HG03354 (cell line): Measurements from ENCODE around the gene DTNA.

Source experiments
- ATAC-seq: cut with Tn5 transposase; IDR thresholded peaks from one replicate; pipeline ENCODE4 v1.9.1; 2021; ENCODE audit warnings: mild to moderate bottlenecking; ENCODE audit not compliant: unreplicated experiment, poor library complexity, severe bottlenecking

The DTNA gene

GRCh38 chr18:34840256-34840826 lies 130.2 kb downstream of the DTNA start:
- ATAC-seq, result no peak

GRCh38 chr18:34841891-34842290 lies 131.8 kb downstream of the DTNA start:
- ATAC-seq, result no peak

GRCh38 chr18:34844072-34844471 lies 134.0 kb downstream of the DTNA start:
- ATAC-seq, result no peak

DNA sequence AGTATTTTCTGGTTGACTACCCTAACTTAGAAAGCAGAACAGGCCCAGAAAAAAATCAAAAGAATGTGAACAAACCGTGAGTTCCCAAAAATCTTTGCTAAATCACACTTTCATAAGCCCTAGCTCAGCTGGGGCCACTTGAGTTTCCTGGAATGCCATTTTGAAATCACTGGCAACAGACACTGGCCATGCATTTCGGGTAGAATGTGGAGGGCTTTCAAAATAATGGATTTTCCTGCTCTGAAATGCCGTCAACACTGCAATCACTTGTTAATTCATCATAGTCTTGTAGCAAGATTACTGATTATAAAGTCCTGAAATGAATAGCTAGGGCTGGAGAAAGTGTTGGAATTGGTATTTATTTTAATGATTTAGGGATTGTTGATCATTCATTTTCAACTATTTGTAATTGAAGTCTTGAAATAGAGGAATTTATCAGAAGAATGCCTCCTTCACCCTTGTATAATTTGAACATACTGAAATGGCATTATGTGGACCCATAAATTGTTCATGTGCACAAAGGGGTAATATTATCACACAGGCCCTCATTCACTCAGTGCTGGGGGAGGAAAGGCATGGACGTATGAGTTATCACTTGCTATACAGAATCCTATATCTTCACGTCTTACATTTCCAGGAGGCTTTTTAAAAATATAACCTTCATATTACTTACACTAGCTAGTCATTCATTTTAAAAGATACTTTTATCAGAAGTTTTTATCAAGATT lies 134.8 kb downstream of the DTNA start:
- ATAC-seq, result no peak

GRCh38 chr18:34847408-34847807 lies 137.3 kb downstream of the DTNA start:
- ATAC-seq, result no peak

DNA sequence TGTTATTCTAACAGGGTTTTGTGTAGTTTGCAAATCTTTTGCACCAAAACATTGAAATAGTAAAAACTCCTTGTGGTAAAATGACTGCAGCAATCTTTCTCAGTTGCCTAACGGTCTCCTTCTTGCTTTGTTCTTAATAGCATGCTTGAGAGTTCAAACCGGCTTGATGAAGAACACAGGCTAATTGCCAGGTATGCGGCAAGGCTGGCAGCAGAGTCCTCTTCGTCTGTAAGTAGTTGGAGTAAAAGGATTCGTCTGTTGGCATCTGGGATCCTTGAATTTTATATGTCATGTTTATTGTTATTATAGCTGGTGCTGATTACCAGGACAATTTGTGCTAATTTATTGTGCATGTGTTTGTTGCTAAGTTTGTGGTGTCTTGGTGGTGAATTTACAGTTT lies 138.1 kb downstream of the DTNA start:
- ATAC-seq, result no peak

GRCh38 chr18:34848695-34849094 lies 138.6 kb downstream of the DTNA start:
- no peak for ATAC-seq

GRCh38 chr18:34857320-34857719 lies 147.2 kb downstream of the DTNA start:
- no peak for ATAC-seq

DNA sequence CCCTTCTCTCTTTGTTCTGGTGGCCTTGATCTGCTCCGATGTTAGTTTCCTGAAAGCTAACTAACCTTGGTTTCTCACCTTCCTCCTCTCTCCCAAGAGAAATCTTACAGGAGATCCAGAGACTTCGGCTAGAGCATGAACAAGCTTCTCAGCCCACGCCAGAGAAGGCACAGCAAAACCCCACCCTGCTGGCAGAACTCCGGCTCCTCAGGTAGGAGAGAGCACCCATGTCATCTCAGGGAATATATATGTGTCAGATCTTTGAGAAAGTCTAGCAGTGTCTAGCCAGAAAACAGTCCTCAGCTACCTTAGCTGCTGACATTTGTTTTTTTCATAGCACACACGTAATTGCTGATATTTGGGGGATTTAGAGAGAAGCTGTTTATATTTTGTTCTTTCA lies 148.1 kb downstream of the DTNA start:
- ATAC-seq, result no peak

DNA sequence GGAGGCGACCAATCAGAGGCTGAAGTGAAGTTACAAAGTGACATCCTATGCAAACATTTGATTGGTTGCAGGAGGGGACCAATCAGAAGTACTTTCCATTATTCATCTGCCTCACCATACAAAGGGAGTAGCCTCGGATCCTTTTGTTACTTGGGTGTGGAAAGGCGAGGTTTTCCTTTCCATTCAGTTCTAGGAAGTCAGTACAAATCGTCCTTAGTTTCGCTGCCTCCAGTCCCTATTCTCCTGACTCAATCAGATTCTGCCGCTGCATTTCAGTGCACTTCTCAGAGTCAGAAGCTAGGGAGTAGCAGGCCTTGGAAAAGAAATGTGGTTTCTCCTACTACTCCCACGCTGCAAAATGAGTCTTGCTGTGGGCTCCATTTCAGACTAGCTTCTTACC lies 149.4 kb downstream of the DTNA start:
- ATAC-seq, result no peak

DNA sequence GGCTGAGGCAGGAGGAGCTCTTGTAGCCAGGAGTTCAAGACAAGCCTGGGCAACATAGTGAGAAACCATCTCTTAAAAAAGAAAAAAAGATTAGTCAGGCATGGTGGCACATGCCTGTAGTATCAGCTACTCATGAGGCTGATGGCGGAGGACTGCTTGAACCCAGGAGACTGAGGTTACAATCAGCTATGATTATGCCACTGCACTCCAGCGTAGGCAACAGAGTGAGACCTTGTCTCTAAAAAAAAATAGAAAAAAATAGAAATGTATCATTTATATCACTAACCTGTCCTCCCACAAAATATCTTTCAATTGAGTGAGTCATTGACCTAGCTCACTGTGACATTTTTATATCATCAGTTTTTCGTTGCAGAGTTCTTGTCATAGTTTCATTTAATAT lies 152.5 kb downstream of the DTNA start:
- no peak for ATAC-seq

GRCh38 chr18:34863702-34864101 lies 153.6 kb downstream of the DTNA start:
- no peak for ATAC-seq

- ATAC-seq, result no peak
Measured at GRCh38 chr18:34864836-34865497, 154.9 kb downstream of the DTNA start.

- ATAC-seq, result no peak
Measured at GRCh38 chr18:34866310-34866709, 156.2 kb downstream of the DTNA start.

- no peak for ATAC-seq
Measured at GRCh38 chr18:34866739-34867138, 156.6 kb downstream of the DTNA start.

GRCh38 chr18:34867520-34867919 lies 157.4 kb downstream of the DTNA start:
- no peak for ATAC-seq

GRCh38 chr18:34870555-34871310 lies 160.6 kb downstream of the DTNA start:
- ATAC-seq, result no peak

DNA sequence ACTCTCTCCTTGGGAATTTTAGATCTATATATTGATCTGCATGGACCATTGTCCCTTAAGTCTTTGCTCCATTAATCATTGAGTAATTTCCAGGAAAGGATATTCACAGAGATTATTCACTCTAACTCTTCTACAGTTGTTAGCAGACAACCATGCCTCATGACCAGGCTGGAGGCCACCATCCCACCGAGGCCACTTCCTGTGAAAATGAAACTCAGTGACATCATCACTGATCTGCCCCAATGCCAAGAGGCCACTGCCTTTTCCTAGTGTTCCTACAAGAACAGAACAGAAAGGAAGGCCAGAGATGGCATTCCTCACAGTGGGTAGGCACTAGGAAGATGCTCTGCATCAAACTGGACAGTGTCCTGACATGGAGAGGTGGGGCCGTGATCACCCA lies 161.3 kb downstream of the DTNA start:
- ATAC-seq, result no peak

DNA sequence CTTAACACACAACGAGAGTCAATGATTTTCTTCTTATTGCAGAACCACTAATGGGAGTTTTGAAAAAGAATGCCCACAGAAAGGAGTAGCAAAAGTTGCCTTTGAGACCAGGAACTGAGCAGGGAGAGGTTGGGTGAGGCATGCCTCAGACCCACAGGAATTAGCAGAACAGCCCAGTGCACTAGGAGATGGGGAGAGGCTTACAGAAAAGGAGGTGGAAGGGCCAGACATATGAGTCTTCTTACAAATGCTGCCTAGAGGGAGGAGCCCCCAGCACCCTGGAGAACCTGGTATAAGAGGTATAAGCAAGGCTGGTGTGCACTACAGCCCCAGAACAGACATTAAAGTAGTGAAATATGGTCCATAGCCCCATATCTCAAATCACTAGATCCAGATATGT lies 162.0 kb downstream of the DTNA start:
- ATAC-seq, result no peak

DNA sequence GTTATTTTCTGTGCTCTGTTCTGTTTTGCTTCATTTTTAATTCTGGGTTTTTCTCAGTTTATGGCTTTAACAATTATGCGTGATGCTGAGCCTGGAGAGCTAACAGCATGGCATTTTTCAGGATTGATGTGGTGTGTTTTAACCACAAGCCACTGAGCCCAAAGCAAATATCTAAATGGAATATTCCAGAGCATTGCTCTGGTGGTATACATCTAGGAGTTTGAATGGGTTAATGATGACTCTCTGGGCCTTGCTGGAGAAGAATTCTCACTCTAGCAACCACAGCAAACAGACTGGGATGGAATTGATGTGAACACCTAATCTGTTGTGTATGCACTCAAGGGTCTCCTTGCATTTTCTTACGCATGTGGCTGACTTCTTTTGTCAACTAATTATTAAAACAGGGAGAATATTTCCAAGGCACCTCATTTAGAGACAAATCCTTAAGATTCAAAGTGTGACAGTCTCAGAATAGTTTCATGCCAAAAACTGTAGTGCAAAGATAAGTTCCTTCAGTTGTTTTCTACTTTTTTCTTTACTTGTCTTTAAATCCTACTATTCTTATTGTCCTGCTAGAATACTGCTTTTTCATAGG lies 164.0 kb downstream of the DTNA start:
- no peak for ATAC-seq
